KMS-11 (cell line): Measurements from ENCODE around the gene GAK.

ENCODE experiments used
- H2AFZ ChIP-seq: fragments of 200-600 bp; sonication (generic); 2 replicates; pipeline ENCODE4 v1.6.1; 2016; ENCODE audit warnings: antibody characterized with exemption, mixed run types, low read depth
- H3K27ac ChIP-seq: fragments of 200-600 bp; sonication (generic); 2 replicates; pipeline ENCODE4 v1.6.1; 2016; ENCODE audit warnings: mild to moderate bottlenecking, mixed run types
- H3K27me3 ChIP-seq: fragments of 200-600 bp; sonication (generic); 2 replicates; pipeline ENCODE4 v1.6.1; 2017; ENCODE audit warnings: mild to moderate bottlenecking, low read depth, mixed run types, moderate library complexity; ENCODE audit not compliant: insufficient read depth
- H3K36me3 ChIP-seq: fragments of 200-600 bp; sonication (generic); 2 replicates; pipeline ENCODE4 v1.6.1; 2017; ENCODE audit warnings: mild to moderate bottlenecking, mixed run types; ENCODE audit not compliant: insufficient read depth
- H3K4me1 ChIP-seq: fragments of 200-600 bp; sonication (generic); 2 replicates; pipeline ENCODE4 v1.6.1; 2016; ENCODE audit warnings: mild to moderate bottlenecking, low read depth, mixed run types; ENCODE audit not compliant: poor library complexity, severe bottlenecking
- H3K4me2 ChIP-seq: fragments of 200-600 bp; sonication (generic); 2 replicates; pipeline ENCODE4 v1.7.0; 2016; ENCODE audit warnings: mild to moderate bottlenecking, mixed run types
- H3K4me3 ChIP-seq: fragments of 200-600 bp; sonication (generic); IDR thresholded peaks from 2 replicates; pipeline ENCODE4 v1.6.1; 2017; ENCODE audit warnings: low read depth, low read length, mixed read lengths; ENCODE audit not compliant: insufficient read depth
- H3K79me2 ChIP-seq: fragments of 200-600 bp; sonication (generic); 2 replicates; pipeline ENCODE4 v1.6.1; 2016; ENCODE audit warnings: low read depth, mixed run types; ENCODE audit not compliant: insufficient read depth
- H3K9ac ChIP-seq: fragments of 200-600 bp; sonication (generic); 2 replicates; pipeline ENCODE4 v1.6.1; 2016; ENCODE audit warnings: mild to moderate bottlenecking, mixed run types
- H4K20me1 ChIP-seq: fragments of 200-600 bp; sonication (generic); 2 replicates; pipeline ENCODE4 v1.6.1; 2016; ENCODE audit warnings: mild to moderate bottlenecking, mixed run types; ENCODE audit not compliant: insufficient read depth
- CTCF ChIP-seq: fragments of 200-600 bp; sonication (generic); conservative IDR thresholded peaks from 2 replicates; pipeline ENCODE4 v1.6.1; 2017; ENCODE audit warnings: low read depth, mild to moderate bottlenecking, antibody characterized with exemption, low read length, moderate library complexity, mixed read lengths

GAK gene

GRCh38 chr4:839675-840443, 92.3 kb downstream of the GAK start:
- no peak overlapping the region for H3K4me2 ChIP-seq
- no peak overlapping the region for H2AFZ ChIP-seq
- H3K4me1 ChIP-seq: no peaks in the 10 kb centered on the region
- H3K36me3 ChIP-seq: no peaks in the 10 kb centered on the region
- no peak for TF ChIP-seq CTCF
- no peak overlapping the region for H3K9ac ChIP-seq
- no peak overlapping the region for H3K27ac ChIP-seq
- no peaks in the 10 kb centered on the region for H4K20me1 ChIP-seq
- no peaks in the 10 kb centered on the region for H3K27me3 ChIP-seq
- H3K4me3 ChIP-seq: no peak overlapping the region
- H3K79me2 ChIP-seq: no peaks in the 10 kb centered on the region

GRCh38 chr4:837772-838171, 94.3 kb downstream of the GAK start:
- Histone ChIP-seq H3K4me2 (no peak overlapping the region), H3K27ac (no peak overlapping the region), H3K36me3 (no peaks in the 10 kb centered on the region), H4K20me1 (no peaks in the 10 kb centered on the region), H3K4me3 (no peak overlapping the region), H2AFZ (no peak overlapping the region), H3K27me3 (no peaks in the 10 kb centered on the region), H3K79me2 (no peaks in the 10 kb centered on the region), H3K4me1 (no peaks in the 10 kb centered on the region), H3K9ac (no peak overlapping the region)
- TF ChIP-seq CTCF: no peak

- H3K4me1 ChIP-seq: no peaks in the 10 kb centered on the region
- H3K27ac ChIP-seq: no peak overlapping the region
- H3K27me3 ChIP-seq: no peaks in the 10 kb centered on the region
Observed at GRCh38 chr4:836750-837301, 95.3 kb downstream of the GAK start.

GRCh38 chr4:836003-836511, 96.1 kb downstream of the GAK start:
- H3K9ac ChIP-seq: no peak overlapping the region
- H3K4me3 ChIP-seq: no peak overlapping the region
- no peaks in the 10 kb centered on the region for H3K27me3 ChIP-seq
- no peak overlapping the region for H3K4me2 ChIP-seq
- TF ChIP-seq CTCF: no peak
- H3K4me1 ChIP-seq: no peaks in the 10 kb centered on the region
- no peaks in the 10 kb centered on the region for H3K36me3 ChIP-seq
- no peaks in the 10 kb centered on the region for H4K20me1 ChIP-seq
- H3K27ac ChIP-seq: no peak overlapping the region
- H3K79me2 ChIP-seq: no peaks in the 10 kb centered on the region
- H2AFZ ChIP-seq: no peak overlapping the region

More at GRCh38 chr4:836750-837301, 95.3 kb downstream of the GAK start:
- TF ChIP-seq CTCF: no peak
- H2AFZ ChIP-seq: no peak overlapping the region
- no peak overlapping the region for H3K4me3 ChIP-seq
- no peaks in the 10 kb centered on the region for H3K79me2 ChIP-seq
- no peak overlapping the region for H3K4me2 ChIP-seq
- H4K20me1 ChIP-seq: no peaks in the 10 kb centered on the region
- no peaks in the 10 kb centered on the region for H3K36me3 ChIP-seq
- H3K9ac ChIP-seq: no peak overlapping the region
